Fibroblast of villous mesenchyme (primary cell): ENCODE results near the gene CWH43. TPM values are rescaled to one million over a fixed set of nuclear protein-coding genes. Genes with fewer than 3 reads are reported as not detected.

Experiments
- DNase-seq: peaks from one replicate; pipeline ENCODE4 v3.0.0-alpha.2; 2010; ENCODE audit warnings: low read depth
- H3K4me3 ChIP-seq: 2 replicates; pipeline ENCODE4 v1.5.1; 2011; ENCODE audit warnings: low read depth, mild to moderate bottlenecking, low read length
- CTCF ChIP-seq: IDR thresholded peaks from 2 replicates; pipeline ENCODE4 v1.5.1; 2012; ENCODE audit warnings: low read depth, mild to moderate bottlenecking, low read length; ENCODE audit not compliant: insufficient read depth
- total RNA-seq: library from RNA; depleted of rRNA; stranded (reverse); fragments of >200 nt; gene quantifications from 2 replicates; pipeline ENCODE4 v1.2.3, GENCODE V29; 2012

Gene CWH43
- total RNA-seq, 1 donor, result not detected

DNA sequence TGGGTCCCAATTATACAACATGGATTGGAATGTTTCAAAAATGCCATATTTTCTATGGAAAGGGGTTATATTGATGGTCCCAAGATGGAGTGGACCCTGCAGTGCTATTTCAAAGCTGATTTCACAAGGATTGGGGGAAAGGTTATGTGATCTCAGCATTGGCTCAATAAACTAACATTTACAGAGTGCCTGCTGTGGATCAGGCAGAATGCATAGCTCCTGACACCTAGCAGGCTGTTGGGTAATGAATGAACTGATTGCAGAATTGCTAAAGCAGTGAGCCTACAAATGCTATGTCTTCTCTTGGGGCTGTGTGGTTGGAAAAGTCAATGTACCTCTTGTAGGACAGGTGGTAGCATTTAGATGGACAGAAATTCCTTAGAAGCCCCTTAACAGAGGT lies 16.9 kb downstream of the CWH43 start:
- TF ChIP-seq CTCF, result no peak
- no peak overlapping the region for H3K4me3 ChIP-seq
- no peak for DNase-seq

DNA sequence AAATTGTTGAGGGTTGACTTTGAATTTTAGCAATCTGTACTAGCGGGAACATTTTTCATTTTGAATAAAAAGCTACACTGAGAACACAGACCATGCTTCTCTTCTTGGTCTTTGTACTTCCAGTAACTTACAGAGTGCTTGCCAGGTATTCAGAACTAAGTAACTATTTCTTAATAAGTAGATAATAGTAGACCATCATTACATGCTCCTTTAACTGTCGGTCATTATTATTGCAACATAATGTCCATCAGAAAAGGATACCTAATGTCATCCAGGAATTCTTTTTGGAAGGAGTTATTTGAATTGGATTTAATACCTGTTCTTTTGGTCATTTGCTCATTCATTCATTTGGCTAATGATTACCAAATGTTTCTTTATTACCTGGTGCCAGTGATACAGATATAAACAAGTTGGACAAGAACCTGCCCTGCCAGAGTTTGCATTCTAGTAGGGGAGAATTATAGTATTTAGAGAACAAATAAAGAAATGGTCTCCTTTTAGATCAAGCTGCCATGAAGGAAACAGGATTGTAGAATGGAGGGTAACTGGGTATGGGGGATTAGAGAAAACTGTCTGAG lies 32.7 kb downstream of the CWH43 start:
- TF ChIP-seq CTCF, result no peak
- H3K4me3 ChIP-seq, result no peak overlapping the region
- no peak for DNase-seq

DNA sequence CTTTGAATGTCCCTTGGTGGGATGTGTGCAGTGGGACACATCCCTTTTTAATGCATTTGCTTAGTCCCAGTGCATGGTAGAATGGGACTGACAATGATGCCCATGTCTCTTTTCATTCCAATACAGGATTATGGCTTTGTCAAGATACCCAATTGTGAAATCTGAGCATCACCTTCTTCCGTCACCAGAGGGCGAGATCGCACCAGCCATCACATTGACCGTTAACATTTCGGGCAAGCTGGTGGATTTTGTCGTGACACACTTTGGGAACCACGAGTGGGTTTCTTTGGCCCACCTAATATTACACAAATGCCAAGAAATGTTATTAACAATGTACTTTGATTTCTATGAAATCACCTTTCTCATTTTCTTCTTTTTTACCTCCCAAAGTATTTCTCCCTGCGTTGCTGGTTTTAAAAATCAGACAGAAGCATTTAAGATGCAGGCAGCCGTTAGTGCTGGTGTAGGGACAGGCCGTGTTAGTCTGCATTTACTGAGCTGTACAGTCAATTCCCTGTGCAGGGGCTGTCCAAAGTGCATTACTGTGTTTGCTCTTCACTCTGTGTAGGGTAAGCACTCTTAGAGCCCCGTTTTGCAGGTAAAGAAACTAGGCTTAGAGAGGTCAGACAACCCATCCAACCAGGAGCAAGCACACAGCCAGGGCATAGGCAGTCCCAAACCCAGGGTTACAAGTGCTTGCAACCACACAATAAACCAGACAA lies 46.5 kb downstream of the CWH43 start:
- peak; percentile 49 for TF ChIP-seq CTCF
- DNase-seq, result peak; percentile 3
- no peak overlapping the region for H3K4me3 ChIP-seq

DNA sequence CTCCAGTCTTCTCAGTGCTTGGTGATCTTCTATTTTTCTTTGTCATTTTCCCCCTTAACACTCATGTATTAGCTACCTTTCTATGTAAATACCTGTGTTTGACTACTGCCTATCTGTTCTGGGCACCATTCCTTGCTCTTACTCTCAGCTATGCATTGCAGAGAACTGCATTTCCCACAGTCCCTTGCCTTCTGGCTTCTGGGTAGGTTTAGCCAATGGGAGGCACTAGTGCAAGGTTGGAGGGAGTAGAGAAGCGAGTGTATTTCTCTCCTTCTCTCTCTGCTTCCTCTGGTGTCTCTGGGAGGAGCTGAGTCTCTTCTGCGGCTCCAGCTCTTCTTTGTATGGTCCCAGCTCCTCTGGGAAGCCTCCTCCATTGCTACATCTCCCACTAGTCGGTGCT lies 50.5 kb downstream of the CWH43 start:
- no peak for TF ChIP-seq CTCF
- no peak overlapping the region for H3K4me3 ChIP-seq
- no peak for DNase-seq

DNA sequence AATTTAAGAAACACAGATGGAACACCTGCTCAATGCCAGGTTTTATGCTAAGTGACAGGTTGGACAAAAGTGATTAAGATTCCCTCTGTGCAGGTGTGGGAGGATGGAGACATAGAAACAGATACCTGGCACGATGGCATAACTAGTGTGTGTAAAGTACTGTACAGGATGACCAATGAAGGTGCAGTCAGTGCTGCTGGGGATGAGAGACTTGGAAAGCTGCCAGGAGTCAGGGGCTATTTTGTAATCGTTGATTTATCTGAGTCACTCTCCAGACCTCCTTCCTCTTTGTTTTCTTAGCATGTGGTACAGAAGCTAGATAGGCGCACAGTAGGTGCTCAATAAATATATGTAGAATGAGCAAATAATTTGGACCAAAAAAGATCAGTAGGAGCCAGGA lies 58.2 kb downstream of the CWH43 start:
- no peak for TF ChIP-seq CTCF
- DNase-seq, result no peak

DNA sequence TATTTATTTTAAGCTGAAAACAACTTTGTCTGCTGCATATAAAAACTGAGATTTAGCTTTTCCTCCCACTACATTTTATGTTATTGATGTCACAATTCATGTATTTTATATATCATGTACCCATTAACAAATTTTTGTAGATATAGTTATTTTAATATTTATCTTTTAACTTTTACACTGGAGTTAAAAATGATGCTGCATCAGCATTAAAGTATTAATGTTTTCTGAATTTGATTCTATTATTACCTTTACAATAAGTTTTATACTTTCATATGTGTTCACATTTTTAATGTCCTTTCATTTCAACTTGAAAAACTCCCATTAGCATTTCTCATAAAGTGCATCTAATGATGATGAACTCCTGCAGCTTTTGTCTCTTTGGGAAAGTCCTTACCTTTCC lies 72.2 kb downstream of the CWH43 start:
- no peak for TF ChIP-seq CTCF
- no peak for DNase-seq
- H3K4me3 ChIP-seq, result no peak overlapping the region

More for the DNA sequence above, 58.2 kb downstream of the CWH43 start:
- H3K4me3 ChIP-seq, result no peak overlapping the region
